ENCODE measurements around the gene PSMD11.

DNA sequence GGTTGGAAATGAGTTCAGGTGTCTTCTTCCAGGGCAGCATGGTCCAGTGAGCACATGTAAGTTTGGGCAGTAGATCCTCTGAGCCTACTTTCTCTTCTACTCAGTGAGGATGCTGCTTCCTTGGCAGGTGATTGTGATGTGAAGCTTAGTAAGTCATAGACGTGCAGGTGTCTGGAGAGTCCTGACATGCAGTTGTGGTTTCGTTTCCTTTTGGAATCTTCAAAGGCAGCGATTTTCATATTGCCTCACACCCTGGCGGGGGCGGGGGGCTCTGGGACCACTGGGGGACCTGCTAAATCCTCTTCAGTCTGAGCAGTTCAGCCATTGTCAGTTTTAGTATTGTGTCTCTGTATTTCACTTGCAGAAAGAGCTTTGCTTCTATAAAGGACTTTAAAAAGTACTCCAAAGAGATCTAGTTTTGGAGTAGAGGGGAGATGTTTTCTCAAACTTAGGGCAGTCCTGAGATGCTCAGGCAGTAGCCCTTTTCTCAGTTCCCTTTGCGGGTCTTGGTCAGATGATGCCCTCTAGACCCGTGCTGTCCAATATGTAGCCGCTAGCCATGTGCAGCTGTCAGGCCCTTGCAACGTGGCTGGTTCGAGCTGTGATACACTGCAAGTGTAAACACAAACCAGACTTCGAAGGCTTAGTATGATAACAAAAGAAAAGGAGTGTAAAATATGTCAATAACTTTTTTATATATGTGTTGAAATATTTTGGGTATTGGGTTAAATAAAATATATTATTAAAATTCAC, 38.4 kb downstream of the PSMD11 start:
- TF ChIP-seq POLR2AphosphoS5 (IDR thresholded peaks at IDR 0.05; ENCODE audit: low read depth, low read length) (no peak), REST (IDR thresholded peaks at IDR 0.05; ENCODE audit: insufficient read depth in 1 of 2, low read depth in 2 of 2, low read length in 2 of 2) (no peak), TAF1 (IDR thresholded peaks at IDR 0.05; ENCODE audit: borderline replicate concordance, insufficient read depth, low read length) (no peak)

Measured in PFSK-1 (cell line).